HG03066 (cell line): ENCODE measurements around the gene LIM2.
"Not testable (repeated sequence)": the region's sequence is repeated elsewhere in the genome, so short reads cannot be mapped to it uniquely, and the experiment has no call there.

Experiments used
- ATAC-seq: cut with Tn5 transposase; IDR thresholded peaks from one replicate; pipeline ENCODE4 v1.9.1; 2021; ENCODE audit warnings: low read depth; ENCODE audit not compliant: unreplicated experiment

LIM2 gene

DNA sequence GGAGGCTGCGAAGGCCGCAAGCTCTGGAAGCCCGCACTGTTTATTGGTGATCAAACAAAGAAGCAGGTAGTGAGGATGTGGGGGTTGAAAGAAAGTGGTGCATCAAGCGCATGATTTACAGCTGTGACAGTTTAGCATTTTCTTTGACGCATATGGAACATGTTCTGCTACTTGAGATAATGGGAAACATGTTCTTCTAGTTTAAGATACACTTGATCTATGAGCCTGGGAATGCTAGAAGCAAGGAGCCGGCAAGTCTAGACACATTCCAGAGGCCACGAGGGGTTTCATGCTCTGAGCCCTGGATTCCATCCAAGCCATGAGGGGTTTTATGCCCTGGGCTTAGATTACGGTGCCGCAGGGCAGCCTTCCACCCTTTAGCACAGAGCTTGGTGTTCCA, 9.7 kb upstream of the LIM2 start:
- ATAC-seq: not testable (repeated sequence)

DNA sequence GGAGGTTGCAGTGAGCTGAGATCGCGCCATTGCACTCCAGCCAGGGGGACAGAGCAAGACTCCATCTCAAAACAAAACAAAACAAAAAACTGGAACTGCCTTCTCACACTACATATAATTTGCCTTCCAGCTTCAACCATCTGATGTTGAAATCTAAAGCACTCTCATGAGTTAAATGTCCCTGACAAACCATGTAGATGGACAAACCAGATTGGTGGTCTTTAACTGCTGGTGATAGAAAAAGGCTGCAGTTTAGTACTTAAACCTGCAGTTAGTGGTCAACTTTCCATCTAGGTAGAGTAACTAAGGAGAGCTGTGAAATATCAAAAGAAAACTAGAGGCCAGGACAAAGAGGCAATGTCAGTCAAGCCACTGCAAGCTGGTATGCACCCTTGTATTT, 8.4 kb upstream of the LIM2 start:
- ATAC-seq: no peak

DNA sequence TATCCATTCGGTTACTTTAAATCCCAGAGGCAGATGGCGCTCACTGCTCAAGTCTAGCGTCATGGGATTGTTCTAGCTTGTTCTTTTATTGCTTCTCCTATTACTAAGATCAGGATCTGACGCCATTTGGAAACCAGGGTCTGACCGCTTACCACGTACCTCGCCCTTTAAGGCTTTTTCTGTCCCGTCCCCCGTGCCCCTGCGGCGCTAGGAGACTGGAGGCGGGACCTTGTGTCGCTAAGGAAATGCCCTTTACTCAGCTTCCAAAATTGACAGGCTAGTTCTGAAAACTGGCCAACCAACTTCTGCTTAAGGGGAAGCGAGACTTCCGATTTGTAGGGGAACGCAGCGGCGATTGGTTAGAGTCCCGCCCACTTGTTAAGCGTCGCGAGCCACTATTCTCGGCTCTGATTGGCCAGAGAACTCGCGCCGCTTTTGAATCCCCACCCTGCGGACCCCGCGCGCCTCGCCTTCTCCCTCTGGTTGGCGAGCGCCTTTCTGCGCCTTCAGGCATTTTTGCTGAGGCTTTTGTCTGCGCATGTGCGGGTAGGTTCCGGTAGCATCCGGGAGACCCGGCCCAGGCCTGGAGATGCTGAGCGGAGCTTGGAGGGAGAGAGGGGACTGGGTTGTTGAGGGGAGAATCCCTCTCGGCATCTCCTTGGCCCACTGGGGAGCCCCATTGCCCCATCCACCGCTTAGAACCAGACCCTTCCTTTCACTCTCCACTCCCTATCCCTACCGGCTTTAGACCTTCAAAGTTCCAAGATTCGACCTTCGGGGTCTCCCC, 6.5 kb upstream of the LIM2 start:
- peak; percentile 74 for ATAC-seq

- ATAC-seq: no peak
Measured at GRCh38 chr19:51392701-51393100, 4.9 kb upstream of the LIM2 start.

- ATAC-seq: no peak
Measured at GRCh38 chr19:51391073-51391611, 3.4 kb upstream of the LIM2 start.

DNA sequence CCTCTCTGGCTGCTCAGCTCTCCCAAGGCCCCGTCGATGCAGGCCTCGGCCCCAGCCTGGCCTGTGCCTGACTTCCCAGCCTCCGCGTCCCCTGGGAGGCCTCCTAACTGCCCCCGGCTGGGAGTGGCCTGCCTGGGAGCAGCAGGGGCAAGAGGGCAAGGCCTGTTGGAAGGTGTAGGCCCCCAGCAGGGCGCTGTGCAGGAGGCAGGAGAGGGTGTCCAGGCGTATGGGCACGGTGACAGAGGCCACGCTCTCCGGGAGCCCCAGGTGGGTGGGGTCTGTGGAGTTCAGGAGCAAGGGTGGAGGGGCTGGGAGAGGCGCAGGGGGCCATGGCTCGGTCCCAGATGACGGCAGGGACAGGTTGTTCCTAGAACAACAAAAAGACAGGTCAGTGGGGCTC, 1.4 kb upstream of the LIM2 start:
- no peak for ATAC-seq

DNA sequence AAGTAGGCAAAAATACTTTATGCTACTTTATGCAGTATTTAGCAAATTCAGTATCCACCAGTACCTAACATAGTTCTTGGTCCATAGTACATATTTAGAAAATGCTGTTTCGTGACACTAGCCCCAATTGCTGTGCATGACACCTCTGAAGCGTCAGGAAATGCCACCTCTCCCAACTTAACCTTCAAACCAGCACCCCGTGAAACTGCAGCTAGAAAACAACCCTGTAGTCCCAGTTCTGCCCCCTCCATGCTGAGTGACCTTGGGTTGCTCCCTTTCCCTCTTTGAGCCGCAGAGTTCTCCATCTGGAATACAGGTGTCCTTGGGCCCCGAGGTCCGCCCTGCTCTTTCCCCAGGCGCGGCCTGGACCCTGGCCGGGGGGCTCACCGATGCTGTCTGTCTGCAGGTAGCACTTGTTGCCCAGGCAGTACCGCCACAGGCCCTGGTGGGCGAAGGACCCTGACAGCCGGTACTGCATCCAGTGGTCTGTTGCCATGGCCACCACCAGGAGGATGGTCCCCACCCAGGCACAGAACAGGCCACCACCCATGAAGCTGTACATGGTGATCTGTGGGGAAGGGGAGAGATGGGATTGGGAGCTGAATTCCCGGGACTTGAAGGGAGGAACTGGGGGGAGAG, 773 bp downstream of the LIM2 start:
- no peak for ATAC-seq

GRCh38 chr19:51382004-51382403, 5.8 kb downstream of the LIM2 start:
- ATAC-seq: no peak

GRCh38 chr19:51380379-51380778, 7.4 kb downstream of the LIM2 start:
- no peak for ATAC-seq

DNA sequence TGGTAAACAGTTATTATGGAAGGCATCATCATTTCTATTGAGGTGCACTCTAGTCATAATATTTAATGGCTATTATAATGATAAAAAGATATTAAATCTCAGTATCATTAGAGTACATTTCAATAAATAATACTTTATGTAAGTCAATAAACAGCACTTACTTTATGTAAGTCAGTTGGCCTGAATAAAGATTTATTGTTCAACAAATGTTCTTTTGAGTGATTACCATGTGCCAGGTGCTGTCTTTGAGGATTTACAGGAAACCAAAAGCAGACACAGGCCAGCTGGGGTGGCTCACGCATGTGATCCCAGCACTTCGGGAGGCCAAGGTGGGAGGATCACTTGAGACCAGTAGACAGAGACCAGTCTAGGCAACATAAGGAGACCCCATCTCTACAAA, 10.4 kb downstream of the LIM2 start:
- no peak for ATAC-seq

GRCh38 chr19:51375504-51376221, 12.1 kb downstream of the LIM2 start:
- no peak for ATAC-seq

DNA sequence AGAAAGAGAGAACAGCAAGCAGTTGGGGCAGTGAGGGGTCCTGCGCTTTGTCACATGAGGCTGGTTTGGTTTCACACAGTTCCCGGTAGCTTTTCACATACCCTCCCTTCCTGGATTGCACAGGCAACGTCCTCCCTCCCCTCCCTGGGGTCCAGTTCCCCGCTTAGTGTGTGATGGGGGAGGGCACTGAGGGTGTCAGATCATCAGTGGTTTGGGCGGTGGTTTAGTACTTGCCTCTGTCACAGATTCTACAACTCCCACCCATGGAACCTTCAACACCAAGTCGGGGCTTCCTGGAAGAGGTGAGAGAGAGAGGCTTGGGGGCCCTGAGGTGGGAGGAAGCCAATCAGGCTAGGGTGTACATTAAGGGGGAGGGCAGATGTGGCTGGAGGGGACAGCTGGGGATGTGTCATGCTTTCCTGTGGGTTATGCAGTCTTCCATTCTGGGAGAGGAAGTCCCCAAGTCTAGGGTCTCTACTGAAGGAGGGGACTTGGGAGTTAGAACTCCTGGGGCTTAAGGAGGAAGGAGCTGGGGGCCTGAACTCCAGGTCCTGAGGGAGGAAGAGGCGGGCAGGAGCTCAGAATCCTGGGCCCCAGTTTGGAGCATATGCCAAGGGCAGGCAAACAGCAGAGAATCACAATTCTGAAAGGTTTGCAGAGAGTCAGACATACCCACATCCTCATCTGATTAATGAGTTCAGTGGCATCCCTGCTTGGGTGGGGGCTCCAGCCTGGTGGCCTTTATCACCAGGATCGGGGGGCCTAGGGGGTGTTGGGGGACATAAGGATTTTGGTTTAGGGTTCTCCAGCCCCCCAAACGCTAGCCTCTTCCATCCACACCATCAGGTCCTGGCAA, 14.9 kb downstream of the LIM2 start, which contains the start of gene NKG7:
Gene NKG7 (minus strand): TSS at position 6 of the 856 bp plus-strand sequence. CDS start 119 bp downstream, outside the sequence.
- no peak for ATAC-seq

DNA sequence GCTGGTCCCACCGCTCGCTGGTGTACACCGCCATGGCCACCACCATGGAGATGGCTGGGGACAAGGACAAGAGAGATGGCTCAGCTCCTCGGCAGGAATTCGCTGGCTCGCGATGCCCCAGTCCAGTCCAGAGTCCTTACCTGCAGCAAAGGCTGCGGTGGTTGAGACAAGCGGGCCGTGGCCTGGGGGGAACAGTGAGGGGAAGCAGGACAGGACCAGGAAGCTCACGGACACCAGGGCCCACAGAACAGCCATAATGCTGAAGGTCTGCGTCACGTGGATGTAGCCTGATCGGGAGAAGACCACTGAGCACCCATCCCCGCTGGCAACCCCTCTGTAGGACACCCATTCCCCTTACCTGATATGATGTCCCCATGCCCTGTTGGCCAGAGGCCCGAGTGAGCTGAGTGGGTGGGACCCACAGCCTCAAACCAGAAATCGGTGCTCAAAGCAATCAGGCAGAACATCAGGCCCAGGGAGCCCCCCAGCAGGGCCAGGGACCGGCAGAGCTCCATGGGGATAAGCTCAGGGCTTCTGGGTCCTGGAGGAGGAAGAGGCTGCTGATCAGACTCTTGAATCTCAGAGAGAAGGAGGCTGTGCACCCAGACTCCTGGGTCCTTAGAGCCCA, 15.6 kb downstream of the LIM2 start:
- ATAC-seq: no peak

DNA sequence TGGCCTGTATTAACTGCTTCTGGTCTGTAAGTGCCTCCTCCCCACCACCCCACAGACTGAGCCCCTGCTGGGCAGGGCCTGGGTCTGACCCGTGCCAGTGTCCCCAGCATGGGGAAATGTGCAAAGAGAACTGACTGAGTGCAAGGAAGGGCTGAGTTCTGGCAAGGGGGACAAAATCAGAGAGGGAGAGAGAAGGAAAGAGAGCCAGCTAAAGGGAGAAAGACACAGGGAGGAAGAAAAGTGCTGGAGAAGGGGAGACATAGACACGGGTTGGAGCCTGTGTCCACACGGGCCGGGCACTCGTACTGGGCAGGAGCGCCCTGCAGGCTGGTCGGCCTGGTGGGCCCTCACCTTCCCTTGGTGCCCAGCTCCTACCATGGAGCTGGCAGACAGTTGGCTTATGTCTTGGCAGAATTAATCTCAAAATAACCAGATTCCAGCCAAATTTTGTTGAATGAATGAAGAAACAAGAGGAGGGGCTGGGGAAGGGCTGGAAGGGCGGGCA, 16.5 kb downstream of the LIM2 start:
- no peak for ATAC-seq

- ATAC-seq: no peak
Measured at GRCh38 chr19:51370230-51370629, 17.5 kb downstream of the LIM2 start.

- no peak for ATAC-seq
Measured at GRCh38 chr19:51368366-51369282, 19.1 kb downstream of the LIM2 start, which contains the start of gene CLDND2. Gene CLDND2, minus strand, starts transcription at chr19:51369003. Its CDS starts 426 bp downstream, at chr19:51368577.

DNA sequence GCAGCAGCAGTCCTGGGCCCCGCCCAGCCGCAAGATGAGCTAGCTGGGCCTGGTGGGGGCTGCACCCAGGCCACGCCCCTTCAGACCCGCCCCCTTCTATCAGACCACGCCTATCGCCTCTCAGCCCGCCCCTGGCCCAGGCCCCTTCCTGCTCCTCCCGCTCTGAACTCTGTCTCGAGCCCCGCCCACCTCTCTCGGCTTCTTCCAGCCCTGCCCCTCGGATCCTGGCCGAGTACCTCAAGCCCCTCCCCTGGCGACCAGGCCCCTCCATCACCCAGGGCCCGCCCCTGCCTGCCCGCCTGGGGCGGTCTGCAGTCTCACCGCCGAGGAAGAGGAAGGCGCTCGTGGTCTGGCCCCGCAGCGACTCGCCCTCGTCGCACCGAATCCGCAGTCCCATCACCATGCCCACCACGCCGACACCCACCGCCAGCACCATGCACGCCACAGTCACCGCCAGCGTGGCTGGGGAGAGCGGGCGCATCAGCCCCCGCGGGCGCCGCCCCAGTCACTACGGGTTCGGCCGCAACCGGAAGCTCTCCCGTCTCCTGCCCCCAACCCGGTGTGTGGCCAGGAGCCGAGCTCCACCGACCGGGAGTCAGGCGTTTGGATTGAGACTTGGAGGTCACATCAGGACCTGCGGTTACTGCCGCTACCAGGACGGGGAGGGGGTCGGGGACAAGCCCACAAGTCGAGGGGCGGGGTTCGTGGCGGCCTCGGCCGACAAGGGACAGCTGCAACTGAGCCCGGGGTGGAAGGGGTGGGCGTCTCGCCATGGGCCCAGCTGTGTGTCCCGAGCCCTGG, 20.0 kb downstream of the LIM2 start:
- peak; percentile 78 for ATAC-seq

DNA sequence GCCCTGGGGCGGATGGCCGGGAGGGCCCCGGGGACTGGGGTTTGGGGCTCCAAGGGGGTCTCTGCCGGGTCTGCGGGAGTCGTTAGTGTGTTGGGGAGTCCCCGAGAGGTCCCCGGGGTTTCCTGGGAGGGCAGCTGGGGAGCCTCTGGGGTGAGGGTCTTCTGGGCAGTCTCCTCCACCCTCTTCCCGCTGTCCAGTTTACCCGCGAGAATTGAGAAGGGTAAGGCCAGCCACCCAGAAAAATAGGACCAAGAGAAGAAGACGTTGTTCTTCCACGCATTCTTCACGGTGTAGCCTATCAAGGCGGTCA, 20.6 kb downstream of the LIM2 start:
- ATAC-seq: peak; percentile 3
